HG03103 (cell line): ENCODE results near the gene AARS2.

Source experiments
- ATAC-seq: cut with Tn5 transposase; IDR thresholded peaks from one replicate; pipeline ENCODE4 v1.9.1; 2021; ENCODE audit warnings: low read depth; ENCODE audit not compliant: unreplicated experiment

AARS2 gene

DNA sequence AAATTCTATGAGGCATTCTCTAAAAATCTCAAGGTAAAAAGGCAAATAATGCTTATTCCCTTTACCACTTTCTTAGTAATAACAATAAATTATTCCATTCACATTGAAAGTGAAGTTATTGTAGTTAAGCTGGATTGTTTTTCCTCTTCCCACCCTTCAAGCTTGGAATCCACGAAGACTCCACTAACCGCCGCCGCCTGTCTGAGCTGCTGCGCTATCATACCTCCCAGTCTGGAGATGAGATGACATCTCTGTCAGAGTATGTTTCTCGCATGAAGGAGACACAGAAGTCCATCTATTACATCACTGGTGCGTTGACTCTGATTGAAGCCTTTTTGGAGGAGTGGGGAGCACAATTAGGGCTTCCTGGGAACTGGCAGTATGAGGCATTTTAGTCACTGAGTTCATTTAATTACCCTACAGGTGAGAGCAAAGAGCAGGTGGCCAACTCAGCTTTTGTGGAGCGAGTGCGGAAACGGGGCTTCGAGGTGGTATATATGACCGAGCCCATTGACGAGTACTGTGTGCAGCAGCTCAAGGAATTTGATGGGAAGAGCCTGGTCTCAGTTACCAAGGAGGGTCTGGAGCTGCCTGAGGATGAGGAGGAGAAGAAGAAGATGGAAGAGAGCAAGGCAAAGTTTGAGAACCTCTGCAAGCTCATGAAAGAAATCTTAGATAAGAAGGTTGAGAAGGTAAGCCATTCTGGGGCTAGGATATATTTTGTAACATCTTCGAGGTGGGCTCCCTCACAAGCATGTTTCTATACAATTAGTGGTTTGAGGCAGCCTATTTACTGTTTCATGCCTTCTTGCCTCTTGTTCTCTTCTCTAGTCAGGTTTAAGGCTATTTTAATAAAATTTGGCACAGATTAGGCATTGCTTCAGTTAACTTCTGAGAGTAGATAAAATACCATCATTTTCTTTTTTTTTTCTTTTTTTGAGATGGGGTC lies 61.3 kb downstream of the AARS2 start:
- ATAC-seq, result no peak

DNA sequence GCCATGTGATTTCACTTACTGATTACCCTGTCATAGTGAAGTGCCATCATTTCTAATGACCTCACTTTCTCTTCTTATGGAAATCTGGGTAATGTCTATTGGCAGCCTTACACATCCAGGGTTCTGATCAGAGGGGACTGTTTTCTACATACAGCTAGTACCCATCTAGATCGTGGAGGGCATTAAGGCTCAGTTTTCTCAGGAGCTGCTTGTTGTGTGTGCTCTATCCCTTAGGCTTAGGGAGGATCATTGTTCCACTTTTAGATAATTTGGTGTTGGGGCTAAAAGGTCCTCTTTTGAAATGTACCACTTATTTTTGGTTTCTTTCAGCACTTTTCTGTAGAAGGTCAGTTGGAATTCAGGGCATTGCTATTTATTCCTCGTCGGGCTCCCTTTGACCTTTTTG lies 62.4 kb downstream of the AARS2 start:
- ATAC-seq, result no peak

- no peak for ATAC-seq
Measured at GRCh38 chr6:44250067-44250717, 63.0 kb downstream of the AARS2 start.
